Left hindlimb (tissue), 1 donor: ENCODE measurements around the gene DFFB.

Source experiments
- DNase-seq: peaks from one replicate; pipeline ENCODE4 v3.0.0-alpha.2; 2018

DFFB gene

GRCh38 chr1:3834701-3835100 is 22.6 kb upstream of the DFFB start:
- no peak for DNase-seq

- DNase-seq: no peak
Observed at GRCh38 chr1:3836421-3836820, 20.9 kb upstream of the DFFB start.

DNA sequence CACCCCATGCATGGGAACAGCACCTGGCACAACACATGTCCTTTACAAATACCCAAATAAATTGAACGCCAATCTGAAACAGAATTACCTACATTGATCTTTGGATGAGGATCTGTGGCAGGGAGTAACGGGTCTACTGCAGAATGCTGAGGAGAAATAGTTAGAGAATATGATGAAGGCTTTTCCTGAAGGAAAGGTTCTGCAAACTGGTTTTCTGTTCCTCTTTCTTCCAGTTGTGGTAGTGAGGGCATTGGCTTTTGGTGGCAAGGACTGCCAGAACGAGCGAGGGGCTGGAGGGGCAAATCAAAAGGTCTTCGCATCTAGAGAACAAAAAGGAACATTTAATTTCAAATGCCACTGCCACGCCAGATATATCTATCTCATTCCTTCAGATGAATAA is 20.1 kb upstream of the DFFB start:
- no peak for DNase-seq

GRCh38 chr1:3837685-3838084 is 19.6 kb upstream of the DFFB start:
- no peak for DNase-seq

DNA sequence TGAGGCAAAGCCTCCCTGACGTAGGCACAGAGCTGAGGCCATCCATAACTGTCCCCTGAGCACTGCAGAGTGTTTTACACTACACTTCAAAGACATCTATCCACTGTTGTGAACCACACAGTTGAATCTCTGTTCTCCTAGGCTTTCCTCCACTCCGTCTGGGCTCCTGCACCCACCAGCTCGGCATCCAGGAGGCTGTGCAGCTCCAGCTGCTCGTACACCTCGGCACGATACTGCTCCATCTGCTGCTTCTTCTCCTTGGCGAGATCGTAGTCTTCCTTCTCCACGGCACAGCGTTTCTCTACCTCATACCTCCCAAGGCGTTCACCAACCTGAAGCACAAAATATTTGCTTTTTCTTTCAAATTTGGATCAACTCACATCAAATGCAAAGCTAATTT is 18.5 kb upstream of the DFFB start:
- no peak for DNase-seq

DNA sequence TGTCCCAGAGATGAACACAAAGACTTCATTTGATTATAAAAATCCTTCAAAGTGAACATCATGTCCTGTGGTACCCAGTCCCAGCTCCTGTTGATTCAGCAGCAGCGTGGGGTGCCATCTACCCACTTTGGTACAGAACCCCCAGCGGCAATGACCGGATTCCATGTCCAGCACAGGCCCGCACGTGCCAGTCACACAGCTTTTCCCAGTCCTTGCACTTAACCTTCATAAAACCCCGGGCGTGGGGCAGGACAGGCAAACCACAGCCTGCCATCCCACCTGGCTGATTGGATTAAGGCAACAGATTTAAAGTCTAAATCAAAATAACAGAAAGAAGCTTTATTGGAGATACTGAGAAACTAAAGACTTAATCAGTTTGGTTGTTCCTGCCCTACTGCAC is 15.8 kb upstream of the DFFB start:
- DNase-seq: no peak

- no peak for DNase-seq
Observed at GRCh38 chr1:3842912-3843311, 14.4 kb upstream of the DFFB start.

DNA sequence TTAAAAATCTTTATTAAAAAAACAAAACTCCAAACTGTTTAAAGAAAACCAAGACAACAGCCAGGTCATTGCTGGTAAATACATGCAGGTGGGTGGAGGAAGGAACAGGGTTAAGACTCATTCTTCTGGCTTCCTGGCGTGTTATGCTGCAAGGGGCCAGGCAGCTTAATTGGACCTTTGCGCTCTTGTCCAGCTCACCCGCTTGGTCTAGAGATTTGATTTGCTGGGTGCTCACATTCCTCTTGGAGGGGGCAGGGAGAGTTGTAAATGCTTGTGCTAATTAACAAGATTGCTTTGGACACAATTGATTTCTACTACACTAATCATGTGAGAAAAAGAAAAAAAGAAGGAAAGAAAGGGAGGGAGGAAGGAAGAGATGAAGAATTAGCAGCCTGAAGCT is 10.7 kb upstream of the DFFB start:
- no peak for DNase-seq

- DNase-seq: no peak
Observed at GRCh38 chr1:3847081-3847480, 10.2 kb upstream of the DFFB start.

DNA sequence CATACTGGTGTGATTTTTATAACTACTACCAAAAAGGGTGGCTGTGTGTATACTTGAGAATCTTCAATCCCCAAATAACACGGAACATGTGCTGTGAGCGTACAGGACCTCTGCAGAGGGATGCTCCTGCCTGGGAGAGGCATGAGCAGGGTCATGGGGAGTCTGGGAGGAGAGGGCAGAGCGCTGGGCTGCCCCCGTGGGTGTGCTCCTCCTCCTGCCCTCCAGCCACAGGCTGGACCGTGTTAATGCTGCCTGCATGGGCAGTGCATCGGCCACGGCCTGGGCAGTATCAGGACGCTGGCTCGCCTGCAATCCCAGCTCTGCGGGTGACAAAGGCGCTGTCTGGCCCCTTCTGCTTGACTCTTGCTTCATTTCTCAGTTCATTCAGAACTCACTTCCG is 6.4 kb upstream of the DFFB start:
- no peak for DNase-seq

GRCh38 chr1:3851292-3851691 is 6.0 kb upstream of the DFFB start:
- DNase-seq: no peak

DNA sequence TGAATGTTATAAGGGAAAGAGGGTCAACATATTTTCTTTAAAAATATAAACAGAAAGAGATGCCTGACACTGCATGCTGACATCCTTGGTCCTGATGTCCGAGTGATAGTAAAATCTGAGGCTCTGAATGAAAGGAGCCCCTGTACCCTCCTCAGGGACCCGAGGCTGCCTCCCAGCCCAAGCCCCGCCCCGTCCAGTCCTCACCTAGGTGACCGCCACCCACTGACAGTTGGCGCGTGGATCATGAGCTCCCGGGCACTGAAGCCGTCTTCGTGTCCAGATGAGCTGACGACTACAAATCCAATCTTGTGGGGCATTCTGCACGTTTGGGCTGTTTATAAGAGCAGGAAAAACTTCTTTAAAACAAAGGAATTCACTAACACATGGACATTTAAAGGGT is 5.2 kb upstream of the DFFB start:
- DNase-seq: no peak

- DNase-seq: no peak
Observed at GRCh38 chr1:3852711-3853485, 4.4 kb upstream of the DFFB start.

DNA sequence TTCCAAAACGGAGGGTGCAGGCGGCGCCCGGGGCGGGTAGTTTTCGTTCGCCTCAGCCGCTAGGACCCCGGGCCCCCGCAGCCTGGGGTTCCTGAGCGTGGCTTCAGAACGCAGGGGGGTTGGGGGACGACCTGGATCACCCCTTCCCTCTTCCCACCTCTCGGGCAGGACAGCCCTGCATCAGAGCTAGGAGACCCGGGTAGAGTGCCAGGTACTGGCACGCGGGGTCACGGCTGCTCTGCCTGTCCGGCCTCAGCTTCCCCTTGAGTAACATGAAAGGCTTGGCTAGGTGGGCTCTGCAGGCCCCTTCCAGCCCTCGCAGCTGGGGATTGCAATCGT is 484 bp downstream of the DFFB start:
- DNase-seq: no peak

DNA sequence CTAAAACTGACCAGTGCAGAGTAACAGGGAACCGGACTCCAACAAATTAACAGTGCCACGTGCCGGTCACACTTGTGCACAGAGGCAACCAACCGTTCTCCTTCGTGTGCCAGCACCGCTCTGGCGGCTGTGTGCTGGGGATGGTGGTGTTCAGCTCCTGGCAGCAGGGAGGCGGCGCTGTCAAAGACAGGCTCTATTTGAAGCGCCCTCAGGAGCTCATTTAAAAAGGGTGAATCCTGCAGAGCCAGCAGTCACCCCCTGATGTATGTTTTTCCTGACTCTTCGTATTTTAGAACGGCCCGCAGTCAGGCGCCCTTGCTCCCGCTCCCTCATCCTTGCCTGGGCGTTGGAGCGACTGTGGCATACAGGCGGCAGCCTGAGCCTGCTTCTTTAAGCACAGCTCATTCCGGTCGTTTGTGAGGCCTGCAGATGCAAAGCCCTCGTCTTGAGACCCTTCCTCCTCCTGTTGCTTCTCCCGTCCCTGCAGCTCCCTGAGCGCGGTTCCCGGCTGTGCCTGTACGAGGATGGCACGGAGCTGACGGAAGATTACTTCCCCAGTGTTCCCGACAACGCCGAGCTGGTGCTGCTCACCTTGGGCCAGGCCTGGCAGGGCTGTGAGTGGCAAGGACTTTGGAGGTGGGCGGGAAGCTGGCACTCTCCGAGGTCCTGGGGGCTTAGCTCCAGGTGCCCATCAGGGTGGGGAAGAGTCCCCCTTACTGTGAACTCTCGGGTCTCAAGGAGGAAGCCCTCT is 1.1 kb downstream of the DFFB start:
- no peak for DNase-seq

DNA sequence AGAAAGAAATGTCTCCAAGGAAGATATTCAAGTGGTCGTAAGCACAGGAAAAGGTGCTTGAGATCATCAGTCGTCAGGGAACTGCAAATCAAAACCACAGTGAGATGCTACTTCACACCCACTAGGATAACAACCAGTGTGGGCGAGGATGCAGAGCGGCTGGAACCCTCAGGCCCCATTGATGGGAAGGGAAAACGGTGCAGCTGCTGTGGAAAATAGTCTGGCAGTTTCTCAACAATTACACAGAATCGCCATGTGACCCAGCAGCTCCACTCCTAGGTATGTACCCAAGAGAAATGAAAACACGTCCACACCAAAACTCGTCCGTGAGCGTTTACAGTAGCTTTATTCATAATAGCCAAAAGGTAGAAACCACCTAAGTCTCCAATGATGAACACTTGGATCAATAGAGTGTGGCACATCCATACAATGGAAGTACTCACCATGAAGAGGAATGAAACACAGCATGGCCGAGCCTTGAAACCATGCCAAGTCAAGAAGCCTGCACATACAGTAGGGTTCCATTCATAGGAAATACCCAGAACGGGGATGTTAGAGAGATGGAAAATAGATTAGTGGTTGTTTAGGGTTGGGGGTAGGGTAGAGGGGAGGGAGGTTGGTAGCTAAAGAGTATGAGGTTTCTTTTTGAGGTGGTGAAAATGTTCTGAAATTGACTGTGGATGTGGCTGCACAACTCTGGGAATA is 6.1 kb downstream of the DFFB start:
- DNase-seq: peak; percentile 54

- DNase-seq: no peak
Observed at GRCh38 chr1:3864884-3865283, 7.6 kb downstream of the DFFB start.

DNA sequence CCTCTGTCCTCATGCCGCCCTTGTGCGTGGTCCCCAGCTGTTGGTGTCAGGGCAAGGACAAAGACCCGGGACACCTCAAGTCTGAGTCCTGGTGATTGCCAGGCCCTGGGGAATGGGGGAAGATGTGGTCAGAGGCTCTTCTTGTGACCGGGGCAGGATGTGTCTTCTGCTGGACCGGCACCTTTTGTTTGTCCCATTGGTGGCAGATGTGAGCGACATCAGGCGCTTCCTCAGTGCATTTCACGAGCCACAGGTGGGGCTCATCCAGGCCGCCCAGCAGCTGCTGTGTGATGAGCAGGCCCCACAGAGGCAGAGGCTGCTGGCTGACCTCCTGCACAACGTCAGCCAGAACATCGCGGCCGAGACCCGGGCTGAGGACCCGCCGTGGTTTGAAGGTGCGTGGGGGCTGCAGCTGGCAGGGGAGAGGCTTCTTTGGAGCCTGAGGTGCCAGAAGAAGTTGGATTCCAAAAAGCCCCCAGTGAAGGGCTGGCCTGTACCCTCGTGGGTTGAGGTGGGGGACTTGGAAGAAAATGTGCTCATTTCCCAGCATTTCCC is 8.4 kb downstream of the DFFB start:
- DNase-seq: no peak

GRCh38 chr1:3868464-3869006 is 11.3 kb downstream of the DFFB start:
- no peak for DNase-seq

- DNase-seq: no peak
Observed at GRCh38 chr1:3869751-3870301, 12.6 kb downstream of the DFFB start.

GRCh38 chr1:3871451-3871805 is 14.2 kb downstream of the DFFB start:
- DNase-seq: no peak

- DNase-seq: no peak
Observed at GRCh38 chr1:3872546-3872945, 15.3 kb downstream of the DFFB start.

- DNase-seq: no peak
Observed at GRCh38 chr1:3874736-3875135, 17.5 kb downstream of the DFFB start.
